ENCODE data around the gene COG5. TPM values are rescaled to one million over a fixed set of nuclear protein-coding genes. Genes with fewer than 3 reads are reported as not detected.

COG5 gene
- total and polyA plus RNA-seq, 2 of the 8 experiments (the other 6 are each of a cell fraction or from before 2014, with no cell fraction given), result 10.5 to 28.1 TPM

GRCh38 chr7:107502154-107502553 is 61.6 kb downstream of the COG5 start (continued):
- TF ChIP-seq CHD7 (IDR thresholded peaks at IDR 0.05; ENCODE audit: insufficient replicate concordance, low read length), result no peak
- TF ChIP-seq CHD1 (IDR thresholded peaks at IDR 0.05; ENCODE audit: low read depth, low read length), result no peak
- no peak for TF ChIP-seq SIX5 (IDR thresholded peaks at IDR 0.05; ENCODE audit: low read depth, low read length)
- TF ChIP-seq ASH2L (IDR thresholded peaks at IDR 0.05; ENCODE audit: low read length), result no peak
- TF ChIP-seq FOSL1 (IDR thresholded peaks at IDR 0.05; ENCODE audit: insufficient read depth, low read depth, low read length), result no peak
- no peak for TF ChIP-seq RFX5 (IDR thresholded peaks at IDR 0.05; ENCODE audit: borderline replicate concordance, low read depth, low read length)
- TF ChIP-seq SP1 (IDR thresholded peaks at IDR 0.05; ENCODE audit: low read depth, low read length), result no peak
- no peak for TF ChIP-seq TAF7 (optimal IDR thresholded peaks at IDR 0.05; ENCODE audit: borderline replicate concordance, low read depth, low read length)
- TF ChIP-seq CREB1 (IDR thresholded peaks at IDR 0.05), result no peak
- TF ChIP-seq KDM5A (IDR thresholded peaks at IDR 0.05; ENCODE audit: low read length), result no peak
- no peak for TF ChIP-seq SIN3A (conservative IDR thresholded peaks at IDR 0.05 in 1 of 2, IDR thresholded peaks at IDR 0.05 in 1 of 2; ENCODE audit: low read depth in 1 of 2, low read length in 2 of 2)
- no peak for TF ChIP-seq JUND (IDR thresholded peaks at IDR 0.05; ENCODE audit: low read length)
- no peak for TF ChIP-seq CEBPB (IDR thresholded peaks at IDR 0.05; ENCODE audit: low read depth, low read length)
- no peak for TF ChIP-seq BCL11A (IDR thresholded peaks at IDR 0.05; ENCODE audit: low read depth in 2 of 2, low read length in 2 of 2)
